Ectodermal cell (in vitro differentiated cells): ENCODE data around the gene MRPL28.

ENCODE experiments used
- H3K27ac ChIP-seq: 2 replicates; pipeline ENCODE4 v1.7.0; 2013; ENCODE audit warnings: mild to moderate bottlenecking, low read depth, low read length; ENCODE audit not compliant: insufficient read depth, poor library complexity, severe bottlenecking
- H3K27me3 ChIP-seq: 2 replicates; pipeline ENCODE4 v1.7.0; 2013; ENCODE audit warnings: mild to moderate bottlenecking, low read length; ENCODE audit not compliant: insufficient read depth, control insufficient read depth, poor library complexity, severe bottlenecking
- H3K36me3 ChIP-seq: one replicate; pipeline ENCODE4 v1.7.0; 2013; ENCODE audit warnings: low read length; ENCODE audit not compliant: control insufficient read depth, insufficient read depth
- H3K4me1 ChIP-seq: one replicate; pipeline ENCODE4 v1.7.0; 2013; ENCODE audit warnings: low read length; ENCODE audit not compliant: control insufficient read depth, insufficient read depth
- H3K4me3 ChIP-seq: 2 replicates; pipeline ENCODE4 v1.7.0; 2013; ENCODE audit warnings: low read depth, low read length, control low read depth; ENCODE audit not compliant: insufficient read depth
- H3K9me3 ChIP-seq: 2 replicates; pipeline ENCODE4 v1.7.0; 2013; ENCODE audit warnings: mild to moderate bottlenecking, low read length, moderate library complexity; ENCODE audit not compliant: control insufficient read depth
- WGBS, 2 experiments: methylation state at CpG; one replicate each; pipeline ENCODE4 v1.1.7; 2013; ENCODE audit warnings: missing lambda C conversion rate in 2 of 2; 5-methylcytosine and 5-hydroxymethylcytosine counted together

MRPL28 gene

GRCh38 chr16:400061-400591 is 29.8 kb upstream of the MRPL28 start:
- WGBS, 2 experiments: 79 to 80% methylated on average over 9 to 10 of the region's 10 CpGs
- H3K9me3 ChIP-seq: no peaks in the 10 kb centered on the region
- H3K4me1 ChIP-seq: peaks cover 8% of the 10 kb centered on the region
- H3K36me3 ChIP-seq: peaks cover 5% of the 10 kb centered on the region
- no peaks in the 10 kb centered on the region for H3K27me3 ChIP-seq
- H3K4me3 ChIP-seq: no peak overlapping the region
- no peak overlapping the region for H3K27ac ChIP-seq

- Histone ChIP-seq H3K4me3 (no peak overlapping the region), H3K27me3 (no peaks in the 10 kb centered on the region), H3K4me1 (peaks cover 8% of the 10 kb centered on the region), H3K36me3 (peaks cover 5% of the 10 kb centered on the region), H3K9me3 (no peaks in the 10 kb centered on the region), H3K27ac (no peak overlapping the region)
- 91 to 92% methylated on average over 22 of the region's 22 CpGs for WGBS, 2 experiments
These were observed 29.1 kb upstream of the MRPL28 start for GRCh38 chr16:399340-400019.

- Histone ChIP-seq H3K36me3 (peaks cover 5% of the 10 kb centered on the region), H3K4me3 (peak overlapping the region; percentile 23), H3K27ac (no peak overlapping the region), H3K9me3 (no peaks in the 10 kb centered on the region), H3K27me3 (no peaks in the 10 kb centered on the region), H3K4me1 (peaks cover 8% of the 10 kb centered on the region)
- 90 to 92% methylated on average over 24 of the region's 24 CpGs for WGBS, 2 experiments
These were observed 28.4 kb upstream of the MRPL28 start for GRCh38 chr16:398561-399339.

GRCh38 chr16:397736-398332 is 27.5 kb upstream of the MRPL28 start:
- Histone ChIP-seq H3K4me1 (peaks cover 8% of the 10 kb centered on the region), H3K36me3 (peaks cover 5% of the 10 kb centered on the region), H3K9me3 (no peaks in the 10 kb centered on the region), H3K27me3 (no peaks in the 10 kb centered on the region), H3K4me3 (peak overlapping the region; percentile 23), H3K27ac (peak overlapping the region; percentile 69)
- WGBS, 2 experiments: 32 to 35% methylated on average over 29 of the region's 29 CpGs

DNA sequence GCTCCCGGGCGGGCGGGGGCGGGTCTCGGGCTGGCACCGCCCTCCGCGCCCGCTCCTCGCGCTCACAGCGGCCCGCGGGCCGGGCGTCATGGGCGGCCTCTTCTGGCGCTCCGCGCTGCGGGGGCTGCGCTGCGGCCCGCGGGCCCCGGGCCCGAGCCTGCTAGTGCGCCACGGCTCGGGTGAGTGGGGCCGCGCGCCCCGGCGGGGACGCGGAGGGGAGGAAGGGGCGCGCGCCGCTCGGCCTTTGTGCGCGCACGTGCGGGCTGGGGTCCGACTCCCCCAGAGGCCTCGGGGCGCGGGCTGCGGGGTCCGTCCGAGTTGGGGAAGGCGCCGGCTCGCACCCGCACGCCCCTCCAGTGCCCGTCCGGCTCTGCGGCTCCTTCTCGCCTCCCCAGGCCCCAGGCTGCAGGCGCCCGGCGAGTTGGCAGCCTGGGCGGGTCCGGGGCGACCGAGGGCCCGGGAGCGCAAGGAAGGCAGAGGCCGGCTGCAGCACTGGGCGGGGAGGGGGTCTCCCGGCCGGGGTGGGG is 26.9 kb upstream of the MRPL28 start, which contains the start of gene NME4:
Gene NME4, plus strand, starts transcription at position 65 of the 527 bp plus-strand sequence. Its CDS starts 24 bp downstream, at position 89.
- H3K36me3 ChIP-seq: peaks cover 5% of the 10 kb centered on the region
- peak within 1 kb of the TSS; percentile 77 for H3K27ac ChIP-seq
- no peaks in the 10 kb centered on the region for H3K9me3 ChIP-seq
- H3K4me3 ChIP-seq: peak within 1 kb of the TSS; percentile 69
- H3K27me3 ChIP-seq: no peaks in the 10 kb centered on the region
- WGBS, 2 experiments: 1% methylated on average over 69 to 71 of the region's 75 CpGs
- peaks cover 8% of the 10 kb centered on the region for H3K4me1 ChIP-seq

DNA sequence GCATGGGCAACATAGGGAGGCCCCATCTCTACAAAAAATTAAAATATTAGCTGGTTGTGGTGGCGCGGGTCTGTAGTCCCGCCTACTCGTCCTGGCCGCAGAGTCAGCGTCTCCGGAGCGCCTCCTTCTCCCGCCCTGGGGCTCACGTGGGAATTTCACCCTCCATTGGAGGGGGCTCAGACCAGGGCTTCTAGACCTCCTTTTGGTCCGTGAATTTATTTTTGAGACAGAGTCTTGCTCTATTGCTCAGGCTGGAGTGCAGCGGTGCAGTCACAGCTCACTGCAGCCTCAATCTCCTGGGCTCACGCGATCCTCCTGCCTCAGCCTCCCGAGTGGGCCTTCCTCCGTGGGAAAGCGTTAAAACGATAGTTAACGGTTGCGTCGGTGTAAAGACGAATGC is 26.3 kb upstream of the MRPL28 start:
- Histone ChIP-seq H3K36me3 (peaks cover 5% of the 10 kb centered on the region), H3K4me3 (peak overlapping the region; percentile 31), H3K27me3 (no peaks in the 10 kb centered on the region), H3K4me1 (peaks cover 8% of the 10 kb centered on the region), H3K9me3 (no peaks in the 10 kb centered on the region), H3K27ac (peak overlapping the region; percentile 3)
- 6 to 9% methylated on average over 22 of the region's 22 CpGs for WGBS, 2 experiments

GRCh38 chr16:396199-396598 is 25.9 kb upstream of the MRPL28 start:
- peak overlapping the region; percentile 3 for H3K27ac ChIP-seq
- H3K9me3 ChIP-seq: no peaks in the 10 kb centered on the region
- peaks cover 8% of the 10 kb centered on the region for H3K4me1 ChIP-seq
- H3K4me3 ChIP-seq: peak overlapping the region; percentile 31
- H3K36me3 ChIP-seq: peaks cover 5% of the 10 kb centered on the region
- H3K27me3 ChIP-seq: no peaks in the 10 kb centered on the region
- 11 to 24% methylated on average over 3 of the region's 3 CpGs for WGBS, 2 experiments

- Histone ChIP-seq H3K4me3 (no peak overlapping the region), H3K36me3 (no peaks in the 10 kb centered on the region), H3K4me1 (peaks cover 8% of the 10 kb centered on the region), H3K27me3 (no peaks in the 10 kb centered on the region), H3K27ac (no peak overlapping the region), H3K9me3 (no peaks in the 10 kb centered on the region)
- 90 to 92% methylated on average over 7 of the region's 7 CpGs for WGBS, 2 experiments
These were observed 22.2 kb upstream of the MRPL28 start for GRCh38 chr16:392450-393030.

DNA sequence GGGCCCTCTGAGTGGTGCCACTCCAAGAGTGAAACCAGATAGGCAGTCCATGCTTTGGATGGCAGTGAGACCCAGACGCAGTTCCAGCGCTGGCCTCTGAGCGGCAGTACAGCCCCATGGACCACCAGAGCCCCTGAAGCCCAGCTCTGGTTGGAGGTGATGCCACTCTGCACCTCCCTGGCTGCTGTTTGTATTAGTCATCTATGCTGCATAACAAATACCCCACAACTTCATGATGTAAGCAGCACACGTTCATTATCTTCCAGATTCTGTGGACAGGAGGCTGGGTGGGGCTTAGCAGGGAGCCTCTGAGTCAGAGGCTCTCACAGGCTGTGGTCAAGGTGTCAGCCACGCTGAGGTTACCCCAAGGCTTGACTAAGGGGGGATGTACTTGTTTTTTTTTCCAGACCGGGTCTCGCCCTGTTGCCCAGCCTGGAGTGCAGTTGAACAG is 21.6 kb upstream of the MRPL28 start:
- Histone ChIP-seq H3K27me3 (no peaks in the 10 kb centered on the region), H3K27ac (no peak overlapping the region), H3K4me3 (no peak overlapping the region), H3K4me1 (peaks cover 8% of the 10 kb centered on the region), H3K9me3 (no peaks in the 10 kb centered on the region), H3K36me3 (no peaks in the 10 kb centered on the region)
- WGBS, 2 experiments: 62 to 64% methylated on average over 7 of the region's 7 CpGs
